AG04450 (cell line): ENCODE data around the gene OR5B2. TPM values are rescaled to one million over a fixed set of nuclear protein-coding genes. Genes with fewer than 3 reads are reported as not detected.

Experiments used
- CTCF ChIA-PET: fragments of 300-600, 350-600 bp; formaldehyde crosslinking; extraction: SDS; loops from one replicate; lab custom pipeline; 2022; ENCODE audit warnings: antibody characterized with exemption, inconsistent platforms; lab: Charles Lee
- POLR2A ChIA-PET: fragments of 350-600 bp; formaldehyde crosslinking; extraction: SDS; loops from one replicate; lab custom pipeline; 2021; ENCODE audit warnings: antibody characterized with exemption, inconsistent platforms; lab: Yijun Ruan, JAX
- DNase-seq: peaks from one replicate; pipeline ENCODE4 v3.0.0-alpha.2; 2011; ENCODE audit warnings: low read depth, low spot score
- H3K27ac ChIP-seq: one replicate; pipeline ENCODE4 v1.5.1; 2012; ENCODE audit warnings: low read depth, low read length, control low read depth
- H3K27me3 ChIP-seq: one replicate; pipeline ENCODE4 v1.6.0; 2012; ENCODE audit warnings: low read length; ENCODE audit not compliant: control insufficient read depth, insufficient read depth
- H3K4me3 ChIP-seq: 2 replicates; pipeline ENCODE4 v1.5.1; 2011; ENCODE audit warnings: mild to moderate bottlenecking, low read depth, low read length, control low read depth
- H3K9me3 ChIP-seq: 2 replicates; pipeline ENCODE4 v1.5.1; 2012; ENCODE audit warnings: low read length; ENCODE audit not compliant: control insufficient read depth, insufficient read depth
- polyA minus RNA-seq: library from RNA; depleted of rRNA, polyadenylated mRNA; stranded (reverse); fragments of >200 nt; gene quantifications from 2 replicates; pipeline ENCODE4 v1.2.3, GENCODE V29; 2011; rRNA and poly(A)+ RNA removed
- polyA plus RNA-seq: library from polyadenylated mRNA; depleted of rRNA; stranded (reverse); fragments of >200 nt; gene quantifications from 2 replicates; pipeline ENCODE4 v1.2.3, GENCODE V29; 2011; rRNA removed
- TF ChIP-seq, protein P1 (sequence below): IDR thresholded peaks from 2 replicates; pipeline ENCODE4 v1.5.1; 2011; ENCODE audit warnings: low read depth, low read length, control low read depth, inconsistent platforms

OR5B2 gene
- 0.05 TPM in 1 of 2 replicates, not detected in the other for polyA plus RNA-seq
- not detected in 2 replicates for polyA minus RNA-seq

GRCh38 chr11:58428021-58428420 is at the start of gene OR5B2:
OR5B2 (minus strand) TSS chr11:58428121; CDS start chr11:58423261, 4,860 bp downstream.
- no peaks in the 10 kb centered on the region for H3K9me3 ChIP-seq
- ChIA-PET POLR2A (no interaction called here), CTCF (no interaction called here)
- H3K27me3 ChIP-seq: no peaks in the 10 kb centered on the region
- no peak for DNase-seq
- H3K4me3 ChIP-seq: no peak within 1 kb of the TSS
- TF ChIP-seq, protein P1, sequence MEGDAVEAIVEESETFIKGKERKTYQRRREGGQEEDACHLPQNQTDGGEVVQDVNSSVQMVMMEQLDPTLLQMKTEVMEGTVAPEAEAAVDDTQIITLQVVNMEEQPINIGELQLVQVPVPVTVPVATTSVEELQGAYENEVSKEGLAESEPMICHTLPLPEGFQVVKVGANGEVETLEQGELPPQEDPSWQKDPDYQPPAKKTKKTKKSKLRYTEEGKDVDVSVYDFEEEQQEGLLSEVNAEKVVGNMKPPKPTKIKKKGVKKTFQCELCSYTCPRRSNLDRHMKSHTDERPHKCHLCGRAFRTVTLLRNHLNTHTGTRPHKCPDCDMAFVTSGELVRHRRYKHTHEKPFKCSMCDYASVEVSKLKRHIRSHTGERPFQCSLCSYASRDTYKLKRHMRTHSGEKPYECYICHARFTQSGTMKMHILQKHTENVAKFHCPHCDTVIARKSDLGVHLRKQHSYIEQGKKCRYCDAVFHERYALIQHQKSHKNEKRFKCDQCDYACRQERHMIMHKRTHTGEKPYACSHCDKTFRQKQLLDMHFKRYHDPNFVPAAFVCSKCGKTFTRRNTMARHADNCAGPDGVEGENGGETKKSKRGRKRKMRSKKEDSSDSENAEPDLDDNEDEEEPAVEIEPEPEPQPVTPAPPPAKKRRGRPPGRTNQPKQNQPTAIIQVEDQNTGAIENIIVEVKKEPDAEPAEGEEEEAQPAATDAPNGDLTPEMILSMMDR: no peak
- H3K27ac ChIP-seq: no peak within 1 kb of the TSS

DNA sequence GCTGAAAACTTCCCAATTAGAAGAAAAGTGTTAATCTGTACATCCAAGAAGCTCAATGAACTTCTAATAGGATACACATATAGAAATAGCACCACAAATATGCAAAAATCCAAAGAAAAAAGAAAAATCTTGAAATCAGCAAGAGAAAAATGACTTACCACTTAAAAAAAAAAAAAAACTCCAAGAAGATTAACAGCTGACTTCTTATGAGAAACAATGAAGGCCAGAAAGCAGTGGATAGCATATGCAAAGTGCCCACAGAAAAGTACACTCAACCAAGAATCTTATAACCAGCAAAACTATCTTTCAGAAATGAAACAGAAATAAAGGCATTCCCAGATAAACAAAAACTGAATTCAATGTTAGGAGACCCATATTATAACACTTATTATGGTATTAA is 44.0 kb upstream of the OR5B2 start:
- Histone ChIP-seq H3K27me3 (no peaks in the 10 kb centered on the region), H3K9me3 (peaks cover 4% of the 10 kb centered on the region), H3K27ac (no peak overlapping the region), H3K4me3 (no peak overlapping the region)
- TF ChIP-seq, protein P1: no peak
- ChIA-PET POLR2A (interaction anchor here (0.7 kb wide), 2 partner anchors 67 to 1011 kb away, joined by 3 to 6 read pairs; partner anchors contain the start of gene RTN4RL2), CTCF (no interaction called here)
- no peak for DNase-seq

GRCh38 chr11:58466293-58466692 is 38.4 kb upstream of the OR5B2 start:
- Histone ChIP-seq H3K27ac (no peak overlapping the region), H3K27me3 (no peaks in the 10 kb centered on the region), H3K4me3 (no peak overlapping the region), H3K9me3 (peaks cover 4% of the 10 kb centered on the region)
- ChIA-PET CTCF (no interaction called here), POLR2A (no interaction called here)
- TF ChIP-seq, protein P1: no peak
- DNase-seq: no peak

GRCh38 chr11:58465690-58466089 is 37.8 kb upstream of the OR5B2 start:
- Histone ChIP-seq H3K27ac (no peak overlapping the region), H3K4me3 (no peak overlapping the region), H3K9me3 (no peaks in the 10 kb centered on the region), H3K27me3 (no peaks in the 10 kb centered on the region)
- no peak for DNase-seq
- POLR2A ChIA-PET: no interaction called here
- CTCF ChIA-PET: no interaction called here
- TF ChIP-seq, protein P1: no peak

GRCh38 chr11:58451585-58451984 is 23.7 kb upstream of the OR5B2 start:
- CTCF ChIA-PET: no interaction called here
- no peak overlapping the region for H3K27ac ChIP-seq
- no peaks in the 10 kb centered on the region for H3K27me3 ChIP-seq
- no peak overlapping the region for H3K4me3 ChIP-seq
- no peak for DNase-seq
- H3K9me3 ChIP-seq: no peaks in the 10 kb centered on the region; the same call in 1 of the 2 replicates
- TF ChIP-seq, protein P1: no peak
- POLR2A ChIA-PET: no interaction called here
